ENCODE results near the gene RBM24. TPM values are rescaled to one million over a fixed set of nuclear protein-coding genes. Genes with fewer than 3 reads are reported as not detected.

RBM24 gene
- total and polyA plus RNA-seq, 2 of the 13 experiments (the other 11 are each of a cell fraction or from before 2014, with no cell fraction given) = 1.5 to 14.2 TPM

DNA sequence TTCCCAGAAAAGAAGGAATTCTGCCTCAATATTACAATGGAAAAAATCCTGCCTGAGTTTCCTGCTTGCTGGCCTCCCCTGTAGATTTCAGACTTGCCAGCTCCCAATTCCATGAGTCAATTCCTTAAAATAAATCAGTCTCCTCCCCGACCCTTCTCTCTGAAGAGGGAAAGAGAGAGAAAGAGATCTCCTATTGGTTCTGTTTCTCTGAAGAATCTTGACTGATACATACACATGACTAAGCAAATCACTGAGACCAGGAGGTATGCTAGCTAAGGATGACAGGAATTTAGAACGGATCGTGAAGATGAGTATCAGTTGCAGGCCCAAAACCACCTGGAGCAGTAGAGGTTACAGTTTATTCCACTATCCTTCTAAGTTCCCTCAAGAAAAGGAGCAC is 11.3 kb upstream of the RBM24 start (continued):
- no peak for TF ChIP-seq DBP (CRISPR knock-in tag; IDR thresholded peaks at IDR 0.05; ENCODE audit: not compliant biosample characterization)

- peak; percentile 72 for DNase-seq (ENCODE audit: low spot score)
- H3K9me3 ChIP-seq (ENCODE audit: low read length) = no peaks in the 10 kb centered on the region
- ChIA-PET CTCF (ENCODE audit: low intra/inter-chr PET ratio, low total read pairs) (no interaction called here), POLR2A (no interaction called here)
- H3K4me3 ChIP-seq (replicated peaks in 1 of 3; ENCODE audit: insufficient read depth in 1 of 3, low read depth in 2 of 3, low read length in 3 of 3) = no peak overlapping the region
- H3K4me2 ChIP-seq (ENCODE audit: low read depth, low read length) = no peak overlapping the region
- no peaks in the 10 kb centered on the region for H3K36me3 ChIP-seq (replicated peaks in 1 of 2; ENCODE audit: control insufficient read depth in 1 of 2, insufficient read depth in 2 of 2, low read length in 2 of 2)
- no peak overlapping the region for H3K27ac ChIP-seq (ENCODE audit: extremely low read length, insufficient read depth, low read length)
- ATAC-seq = peak; percentile 97
- peaks cover 11% of the 10 kb centered on the region for H3K4me1 ChIP-seq (ENCODE audit: insufficient read depth, low read length)
- H3K79me2 ChIP-seq (ENCODE audit: insufficient read depth, low read length) = no peaks in the 10 kb centered on the region
- BruUV-seq (replicated peaks) = no TSS peak
- in situ Hi-C loops (cut with HindIII; ENCODE audit: extremely low pct_ligation_motif_present, low pct_unique_long_range_greater_than_20kb) = no loop called here
- no peak overlapping the region for H3K9ac ChIP-seq (ENCODE audit: insufficient read depth, low read depth, low read length)
- no peaks in the 10 kb centered on the region for H3K27me3 ChIP-seq (ENCODE audit: control insufficient read depth in 1 of 2, insufficient read depth in 2 of 2, low read length in 2 of 2)
- intact Hi-C loops (cut with micrococcal nuclease; ENCODE audit: unreplicated experiment) = no loop called here
- WGBS (ENCODE audit: low lambda C conversion rate) = 4% methylated on average over 3 of the region's 3 CpGs
- FAIRE-seq = peak; percentile 30
- H2AFZ ChIP-seq (ENCODE audit: low read length) = no peak overlapping the region
- H4K20me1 ChIP-seq (ENCODE audit: insufficient read depth, low read length) = no peaks in the 10 kb centered on the region
- TF ChIP-seq PPARG (CRISPR knock-in tag; conservative IDR thresholded peaks at IDR 0.05) (no peak), HNF4G (IDR thresholded peaks at IDR 0.05; ENCODE audit: borderline replicate concordance, low read depth, low read length) (peak; percentile 85), HNF4G (CRISPR knock-in tag; IDR thresholded peaks at IDR 0.05; ENCODE audit: borderline replicate concordance, low read depth) (peak; percentile 72; the same call in 1 of the 2 replicates), HMG20A (CRISPR knock-in tag; IDR thresholded peaks at IDR 0.05; ENCODE audit: borderline replicate concordance) (peak; percentile 55; the same call in 1 of the 2 replicates), SYNCRIP (IDR thresholded peaks at IDR 0.05; ENCODE audit: insufficient read depth, low read depth, low read length) (no peak), SOX5 (CRISPR knock-in tag; IDR thresholded peaks at IDR 0.05; ENCODE audit: borderline replicate concordance) (peak; percentile 58; the same call in 1 of the 2 replicates), ZNF432 (CRISPR knock-in tag; IDR thresholded peaks at IDR 0.05; ENCODE audit: borderline replicate concordance) (no peak), ZNF7 (CRISPR knock-in tag; IDR thresholded peaks at IDR 0.05) (no peak), BHLHE40 (IDR thresholded peaks at IDR 0.05; ENCODE audit: low read length) (peak; percentile 38; the same call in 1 of the 2 replicates), ZNF589 (CRISPR knock-in tag; conservative IDR thresholded peaks at IDR 0.05) (no peak), KDM4B (CRISPR knock-in tag; IDR thresholded peaks at IDR 0.05) (no peak), NR2F1 (CRISPR knock-in tag; IDR thresholded peaks at IDR 0.05) (peak in 1 of 2 experiments; percentile 53; a peak in 2 of 4 replicates), TEAD3 (CRISPR knock-in tag; optimal IDR thresholded peaks at IDR 0.05; ENCODE audit: borderline replicate concordance) (peak; percentile 54), PITX1 (CRISPR knock-in tag; IDR thresholded peaks at IDR 0.05) (peak; percentile 63), ZNF580 (CRISPR knock-in tag; IDR thresholded peaks at IDR 0.05; ENCODE audit: borderline replicate concordance, low read depth) (peak; percentile 78; the same call in 1 of the 2 replicates), NFIC (IDR thresholded peaks at IDR 0.05; ENCODE audit: low read length) (0 out of 2 replicates have a peak, but pooled peaks have one; percentile 19), MED1 (CRISPR knock-in tag; IDR thresholded peaks at IDR 0.05) (peak; percentile 63), FOXK1 (CRISPR knock-in tag; IDR thresholded peaks at IDR 0.05; ENCODE audit: borderline replicate concordance, low read depth) (peak; percentile 74; the same call in 1 of the 2 replicates)
- TF ChIP-seq, protein P1, sequence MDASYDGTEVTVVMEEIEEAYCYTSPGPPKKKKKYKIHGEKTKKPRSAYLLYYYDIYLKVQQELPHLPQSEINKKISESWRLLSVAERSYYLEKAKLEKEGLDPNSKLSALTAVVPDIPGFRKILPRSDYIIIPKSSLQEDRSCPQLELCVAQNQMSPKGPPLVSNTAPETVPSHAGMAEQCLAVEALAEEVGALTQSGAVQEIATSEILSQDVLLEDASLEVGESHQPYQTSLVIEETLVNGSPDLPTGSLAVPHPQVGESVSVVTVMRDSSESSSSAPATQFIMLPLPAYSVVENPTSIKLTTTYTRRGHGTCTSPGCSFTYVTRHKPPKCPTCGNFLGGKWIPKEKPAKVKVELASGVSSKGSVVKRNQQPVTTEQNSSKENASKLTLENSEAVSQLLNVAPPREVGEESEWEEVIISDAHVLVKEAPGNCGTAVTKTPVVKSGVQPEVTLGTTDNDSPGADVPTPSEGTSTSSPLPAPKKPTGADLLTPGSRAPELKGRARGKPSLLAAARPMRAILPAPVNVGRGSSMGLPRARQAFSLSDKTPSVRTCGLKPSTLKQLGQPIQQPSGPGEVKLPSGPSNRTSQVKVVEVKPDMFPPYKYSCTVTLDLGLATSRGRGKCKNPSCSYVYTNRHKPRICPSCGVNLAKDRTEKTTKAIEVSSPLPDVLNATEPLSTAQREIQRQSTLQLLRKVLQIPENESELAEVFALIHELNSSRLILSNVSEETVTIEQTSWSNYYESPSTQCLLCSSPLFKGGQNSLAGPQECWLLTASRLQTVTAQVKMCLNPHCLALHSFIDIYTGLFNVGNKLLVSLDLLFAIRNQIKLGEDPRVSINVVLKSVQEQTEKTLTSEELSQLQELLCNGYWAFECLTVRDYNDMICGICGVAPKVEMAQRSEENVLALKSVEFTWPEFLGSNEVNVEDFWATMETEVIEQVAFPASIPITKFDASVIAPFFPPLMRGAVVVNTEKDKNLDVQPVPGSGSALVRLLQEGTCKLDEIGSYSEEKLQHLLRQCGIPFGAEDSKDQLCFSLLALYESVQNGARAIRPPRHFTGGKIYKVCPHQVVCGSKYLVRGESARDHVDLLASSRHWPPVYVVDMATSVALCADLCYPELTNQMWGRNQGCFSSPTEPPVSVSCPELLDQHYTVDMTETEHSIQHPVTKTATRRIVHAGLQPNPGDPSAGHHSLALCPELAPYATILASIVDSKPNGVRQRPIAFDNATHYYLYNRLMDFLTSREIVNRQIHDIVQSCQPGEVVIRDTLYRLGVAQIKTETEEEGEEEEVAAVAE (CRISPR knock-in tag; IDR thresholded peaks at IDR 0.05; ENCODE audit: borderline replicate concordance) = 0 out of 2 replicates have a peak, but pooled peaks have one; percentile 51
Observed at GRCh38 chr6:17271628-17272027, 9.5 kb upstream of the RBM24 start.

Data from HepG2 (cell line).